Psoas muscle (tissue), 8 donors: ENCODE results near the gene KISS1R. TPM values are rescaled to one million over a fixed set of nuclear protein-coding genes. Genes with fewer than 3 reads are reported as not detected.

Experiments used
- ATAC-seq, 4 donors: fragments of 200-7000 bp; cut with Tn5 transposase; one replicate each; pipeline ENCODE4 v1.9.1; 2020; ENCODE audit warnings: moderate library complexity in 3 of 4, mild to moderate bottlenecking in 2 of 4
- DNase-seq, 2 donors: peaks; one replicate each; pipeline ENCODE4 v3.0.0-alpha.2; 2020
- H3K27ac ChIP-seq: fragments of 200-600 bp; one replicate; pipeline ENCODE4 v1.8.0; 2022
- H3K27me3 ChIP-seq, 3 donors: fragments of 200-600 bp in 1 of 3; one replicate each; pipeline versions ENCODE4 v1.6.1 to v1.8.0; 2013 to 2022; ENCODE audit warnings: low read length in 2 of 3, mild to moderate bottlenecking in 2 of 3, moderate library complexity in 1 of 3; ENCODE audit not compliant: insufficient read depth in 3 of 3
- H3K36me3 ChIP-seq, 2 donors: fragments of 200-600 bp in 1 of 2; one replicate each; pipeline versions ENCODE4 v1.6.1 to v1.8.0; 2013 to 2022; ENCODE audit warnings: low read depth in 1 of 2, mild to moderate bottlenecking in 1 of 2, moderate library complexity in 1 of 2; ENCODE audit not compliant: insufficient read depth in 1 of 2
- H3K4me1 ChIP-seq: fragments of 200-600 bp; one replicate; pipeline ENCODE4 v1.8.0; 2022
- H3K4me3 ChIP-seq: fragments of 200-600 bp; one replicate; pipeline ENCODE4 v1.8.0; 2022; ENCODE audit warnings: mild to moderate bottlenecking
- H3K9me3 ChIP-seq: fragments of 200-600 bp; one replicate; pipeline ENCODE4 v1.8.0; 2022
- CTCF ChIP-seq: fragments of 200-600 bp; IDR thresholded peaks from one replicate; pipeline ENCODE4 v1.8.0; 2022; ENCODE audit warnings: antibody characterized with exemption
- WGBS, 3 donors: extraction: QIAGEN DNeasy Blood & Tissue Kit; methylation state at CpG; one replicate each; pipeline versions ENCODE4 v1.1.6 to v1.1.7; 2013; 5-methylcytosine and 5-hydroxymethylcytosine counted together
- intact Hi-C, 2 donors: fragments of 100-400 bp; cut with DNase I; formaldehyde crosslinking; loops; one replicate each; pipeline versions ENCODE4 v1.11.0 to v1.14.2; 2022
- polyA plus RNA-seq, 3 donors: library from polyadenylated mRNA; stranded (reverse); fragments of 200-250 nt; gene quantifications; one replicate each; pipeline ENCODE4 v1.2.3, GENCODE V29; 2013
- total RNA-seq, 4 donors: library from RNA; stranded (reverse); fragmentation: NEBNext Ultra II Directional in 2 of 4; extraction: Animal tissue kit (Norgen Biotek cat#: 25700) in 2 of 4; gene quantifications; one replicate each; pipeline versions ENCODE4 v1.2.1 to v1.2.4, GENCODE V29; 2021 to 2023
- donor health status: healthy with polysubstance abuse.
- donor health status: DM: no; HTN: no; CAD: no; lungs with moderate emphysema.
- donor health status: Bipolar disorder and iron deficiency.
- donor health status: healthy.
- donor health status: DM: yes; HTN: yes; CAD: no.
- donor health status: DM: no; HTN: no; CAD: no.
- donor health status: DM: no; HTN: no; CAD: no.
- donor health status: DM: yes; HTN: yes; CAD: no.

KISS1R gene
- total and polyA plus RNA-seq, 7 donors = 0.16 TPM; not detected in 6

- Histone ChIP-seq H3K27me3 (no peaks in the 10 kb centered on the region), H3K27ac (no peak overlapping the region), H3K4me3 (no peak overlapping the region), H3K4me1 (no peaks in the 10 kb centered on the region), H3K36me3 (peaks cover 0 to 46% of the 10 kb centered on the region in 2 donors), H3K9me3 (peaks cover 15% of the 10 kb centered on the region)
- TF ChIP-seq CTCF = no peak
- no peak for DNase-seq
- no peak for ATAC-seq
- intact Hi-C loops = no loop called here
- 57 to 71% (median 63%) methylated on average over 16 to 17 of the region's 17 CpGs for WGBS, 3 donors
Observed at GRCh38 chr19:966485-967088, 49.5 kb downstream of the KISS1R start.

Other genes starting within 250 kb of the KISS1R start
- 10 to 100 TPM in 2 of 4 donors, 1 to 10 TPM in 2; 5.4 to 11.5 (median 8.5) TPM for gene FSTL3, start 240.9 kb upstream of the KISS1R start, total RNA-seq
- gene FSTL3, start 240.9 kb upstream of the KISS1R start, polyA plus RNA-seq = 10 to 100 TPM in 1 of 3 donors, 1 to 10 TPM in 2; 4.3 to 30.3 (median 6.1) TPM
- gene PRSS57, start 221.9 kb upstream of the KISS1R start, total RNA-seq = under 1 TPM in 1 of 4 donors, not detected in 3; 0.25 TPM
- under 1 TPM in 1 of 3 donors, not detected in 2; 0.05 TPM for gene PRSS57, start 221.9 kb upstream of the KISS1R start, polyA plus RNA-seq
- 10 to 100 TPM in 2 of 4 donors, 1 to 10 TPM in 2; 9.3 to 17.9 (median 10.9) TPM for gene PALM, start 208.4 kb upstream of the KISS1R start, total RNA-seq
- 1 to 10 TPM; 4.9 to 9.6 (median 6.8) TPM for gene PALM, start 208.4 kb upstream of the KISS1R start, polyA plus RNA-seq
- under 1 TPM in 1 of 4 donors, not detected in 3; 0.08 TPM for gene MISP, start 166.2 kb upstream of the KISS1R start, total RNA-seq
- under 1 TPM in 2 of 3 donors, not detected in 1; 0.09 to 0.13 TPM for gene MISP, start 166.2 kb upstream of the KISS1R start, polyA plus RNA-seq
- 10 to 100 TPM; 36.5 to 69.4 (median 60.8) TPM for gene PTBP1, start 119.9 kb upstream of the KISS1R start, total RNA-seq
- 10 to 100 TPM; 24.2 to 36.3 (median 25.1) TPM for gene PTBP1, start 119.9 kb upstream of the KISS1R start, polyA plus RNA-seq
- not detected for gene PLPPR3, start 95.4 kb upstream of the KISS1R start, total RNA-seq
- not detected for gene PLPPR3, start 95.4 kb upstream of the KISS1R start, polyA plus RNA-seq
- under 1 TPM in 1 of 4 donors, not detected in 3; 0.69 TPM for gene AZU1, start 89.5 kb upstream of the KISS1R start, total RNA-seq
- gene AZU1, start 89.5 kb upstream of the KISS1R start, polyA plus RNA-seq = not detected
- under 1 TPM in 2 of 4 donors, not detected in 2; 0.22 to 0.34 TPM for gene PRTN3, start 76.3 kb upstream of the KISS1R start, total RNA-seq
- under 1 TPM in 2 of 3 donors, not detected in 1; 0.04 to 0.05 TPM for gene PRTN3, start 76.3 kb upstream of the KISS1R start, polyA plus RNA-seq
- gene ELANE, start 65.0 kb upstream of the KISS1R start, total RNA-seq = under 1 TPM in 2 of 4 donors, not detected in 2; 0.39 to 0.55 TPM
- under 1 TPM; 0.55 to 0.95 (median 0.92) TPM for gene ELANE, start 65.0 kb upstream of the KISS1R start, polyA plus RNA-seq
- gene CFD, start 57.7 kb upstream of the KISS1R start, total RNA-seq = 10 to 100 TPM; 56.8 to 79.9 (median 64.2) TPM
- gene CFD, start 57.7 kb upstream of the KISS1R start, polyA plus RNA-seq = 100 to 1,000 TPM in 2 of 3 donors, 10 to 100 TPM in 1; 87.1 to 142 (median 142) TPM
- 10 to 100 TPM; 47.0 to 66.5 (median 56.7) TPM for gene MED16, start 24.1 kb upstream of the KISS1R start, total RNA-seq
- gene MED16, start 24.1 kb upstream of the KISS1R start, polyA plus RNA-seq = 10 to 100 TPM; 30.7 to 55.8 (median 51.3) TPM
- not detected for gene RNU6-9, start 23.8 kb upstream of the KISS1R start, total RNA-seq
- not detected for gene RNU6-9, start 23.8 kb upstream of the KISS1R start, polyA plus RNA-seq
- 10 to 100 TPM; 17.8 to 56.8 (median 50.6) TPM for gene R3HDM4, start 4.1 kb upstream of the KISS1R start, total RNA-seq
- 10 to 100 TPM; 37.4 to 92.0 (median 60.8) TPM for gene R3HDM4, start 4.1 kb upstream of the KISS1R start, polyA plus RNA-seq
- gene ARID3A, start 8.7 kb downstream of the KISS1R start, total RNA-seq = 1 to 10 TPM; 4.2 to 6.7 (median 4.9) TPM
- 1 to 10 TPM; 2.3 to 4.2 (median 3.2) TPM for gene ARID3A, start 8.7 kb downstream of the KISS1R start, polyA plus RNA-seq
- 10 to 100 TPM; 17.4 to 28.0 (median 20.3) TPM for gene WDR18, start 67.0 kb downstream of the KISS1R start, total RNA-seq
- gene WDR18, start 67.0 kb downstream of the KISS1R start, polyA plus RNA-seq = 10 to 100 TPM; 30.8 to 77.9 (median 39.0) TPM
- under 1 TPM in 1 of 4 donors, not detected in 3; 0.16 TPM for gene GRIN3B, start 83.1 kb downstream of the KISS1R start, total RNA-seq
- gene GRIN3B, start 83.1 kb downstream of the KISS1R start, polyA plus RNA-seq = under 1 TPM in 1 of 3 donors, not detected in 2; 0.01 TPM
- gene TMEM259, start 103.8 kb downstream of the KISS1R start, total RNA-seq = 100 to 1,000 TPM in 1 of 4 donors, 10 to 100 TPM in 3; 67.1 to 128 (median 87.4) TPM
- gene TMEM259, start 103.8 kb downstream of the KISS1R start, polyA plus RNA-seq = 100 to 1,000 TPM in 1 of 3 donors, 10 to 100 TPM in 2; 80.6 to 133 (median 89.9) TPM
- gene RNU6-2, start 104.2 kb downstream of the KISS1R start, total RNA-seq = not detected
- not detected for gene RNU6-2, start 104.2 kb downstream of the KISS1R start, polyA plus RNA-seq
- gene CNN2, start 109.3 kb downstream of the KISS1R start, total RNA-seq = 1 to 10 TPM; 3.0 to 9.5 (median 8.5) TPM
- 1 to 10 TPM; 1.7 to 6.3 (median 2.3) TPM for gene CNN2, start 109.3 kb downstream of the KISS1R start, polyA plus RNA-seq
- gene ABCA7, start 122.8 kb downstream of the KISS1R start, total RNA-seq = 10 to 100 TPM in 3 of 4 donors, 1 to 10 TPM in 1; 5.2 to 19.5 (median 16.5) TPM
- 10 to 100 TPM in 1 of 3 donors, 1 to 10 TPM in 2; 2.6 to 10.1 (median 3.3) TPM for gene ABCA7, start 122.8 kb downstream of the KISS1R start, polyA plus RNA-seq
- 1 to 10 TPM; 2.0 to 4.0 (median 3.2) TPM for gene ARHGAP45, start 149.8 kb downstream of the KISS1R start, total RNA-seq
- gene ARHGAP45, start 149.8 kb downstream of the KISS1R start, polyA plus RNA-seq = 1 to 10 TPM; 1.2 to 1.8 (median 1.8) TPM
- gene POLR2E, start 178.0 kb downstream of the KISS1R start, total RNA-seq = 100 to 1,000 TPM; 133 to 147 (median 143) TPM
- 100 to 1,000 TPM; 170 to 243 (median 217) TPM for gene POLR2E, start 178.0 kb downstream of the KISS1R start, polyA plus RNA-seq
- gene GPX4, start 186.7 kb downstream of the KISS1R start, total RNA-seq = 100 to 1,000 TPM; 279 to 560 (median 304) TPM
- gene GPX4, start 186.7 kb downstream of the KISS1R start, polyA plus RNA-seq = 100 to 1,000 TPM; 490 to 762 (median 618) TPM